Measurements from ENCODE around the gene UBE2O.

DNA sequence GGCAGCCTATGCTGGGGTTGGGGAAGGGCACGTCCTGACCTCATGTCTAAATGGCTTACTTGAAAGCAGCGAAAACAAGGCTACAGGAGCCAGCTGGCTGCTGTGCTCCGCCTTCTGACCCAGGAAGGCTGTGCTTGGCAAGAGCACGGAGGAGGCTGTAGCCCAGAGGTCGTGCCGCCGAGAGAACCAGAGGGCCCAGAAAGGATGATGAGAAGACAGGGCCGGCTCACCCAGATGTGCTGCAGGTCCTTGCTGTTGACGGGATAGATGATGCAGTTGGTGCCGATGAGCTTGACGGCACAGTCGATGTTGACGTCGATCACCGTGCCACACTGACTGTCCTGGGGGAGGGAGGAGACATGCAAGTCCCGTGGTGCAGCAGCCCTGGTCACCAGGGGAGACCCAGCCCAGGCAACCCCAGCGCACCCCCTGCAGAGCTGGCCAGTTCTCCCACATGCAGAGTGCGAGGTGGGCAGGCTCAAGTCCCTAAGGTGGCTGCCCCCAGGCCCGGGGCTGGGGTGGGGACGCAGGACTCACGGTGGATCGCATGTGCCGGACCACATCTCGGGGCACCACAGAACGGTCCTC, 47.9 kb downstream of the UBE2O start:
- TF ChIP-seq EZH2phosphoT487 (IDR thresholded peaks at IDR 0.05; ENCODE audit: borderline replicate concordance, low read depth) (no peak), MAX (IDR thresholded peaks at IDR 0.05; ENCODE audit: low read depth) (no peak), TCF12 (IDR thresholded peaks at IDR 0.05) (no peak)
- TF ChIP-seq, protein P1, sequence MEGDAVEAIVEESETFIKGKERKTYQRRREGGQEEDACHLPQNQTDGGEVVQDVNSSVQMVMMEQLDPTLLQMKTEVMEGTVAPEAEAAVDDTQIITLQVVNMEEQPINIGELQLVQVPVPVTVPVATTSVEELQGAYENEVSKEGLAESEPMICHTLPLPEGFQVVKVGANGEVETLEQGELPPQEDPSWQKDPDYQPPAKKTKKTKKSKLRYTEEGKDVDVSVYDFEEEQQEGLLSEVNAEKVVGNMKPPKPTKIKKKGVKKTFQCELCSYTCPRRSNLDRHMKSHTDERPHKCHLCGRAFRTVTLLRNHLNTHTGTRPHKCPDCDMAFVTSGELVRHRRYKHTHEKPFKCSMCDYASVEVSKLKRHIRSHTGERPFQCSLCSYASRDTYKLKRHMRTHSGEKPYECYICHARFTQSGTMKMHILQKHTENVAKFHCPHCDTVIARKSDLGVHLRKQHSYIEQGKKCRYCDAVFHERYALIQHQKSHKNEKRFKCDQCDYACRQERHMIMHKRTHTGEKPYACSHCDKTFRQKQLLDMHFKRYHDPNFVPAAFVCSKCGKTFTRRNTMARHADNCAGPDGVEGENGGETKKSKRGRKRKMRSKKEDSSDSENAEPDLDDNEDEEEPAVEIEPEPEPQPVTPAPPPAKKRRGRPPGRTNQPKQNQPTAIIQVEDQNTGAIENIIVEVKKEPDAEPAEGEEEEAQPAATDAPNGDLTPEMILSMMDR (IDR thresholded peaks at IDR 0.05) = no peak
- TF ChIP-seq, protein P2, sequence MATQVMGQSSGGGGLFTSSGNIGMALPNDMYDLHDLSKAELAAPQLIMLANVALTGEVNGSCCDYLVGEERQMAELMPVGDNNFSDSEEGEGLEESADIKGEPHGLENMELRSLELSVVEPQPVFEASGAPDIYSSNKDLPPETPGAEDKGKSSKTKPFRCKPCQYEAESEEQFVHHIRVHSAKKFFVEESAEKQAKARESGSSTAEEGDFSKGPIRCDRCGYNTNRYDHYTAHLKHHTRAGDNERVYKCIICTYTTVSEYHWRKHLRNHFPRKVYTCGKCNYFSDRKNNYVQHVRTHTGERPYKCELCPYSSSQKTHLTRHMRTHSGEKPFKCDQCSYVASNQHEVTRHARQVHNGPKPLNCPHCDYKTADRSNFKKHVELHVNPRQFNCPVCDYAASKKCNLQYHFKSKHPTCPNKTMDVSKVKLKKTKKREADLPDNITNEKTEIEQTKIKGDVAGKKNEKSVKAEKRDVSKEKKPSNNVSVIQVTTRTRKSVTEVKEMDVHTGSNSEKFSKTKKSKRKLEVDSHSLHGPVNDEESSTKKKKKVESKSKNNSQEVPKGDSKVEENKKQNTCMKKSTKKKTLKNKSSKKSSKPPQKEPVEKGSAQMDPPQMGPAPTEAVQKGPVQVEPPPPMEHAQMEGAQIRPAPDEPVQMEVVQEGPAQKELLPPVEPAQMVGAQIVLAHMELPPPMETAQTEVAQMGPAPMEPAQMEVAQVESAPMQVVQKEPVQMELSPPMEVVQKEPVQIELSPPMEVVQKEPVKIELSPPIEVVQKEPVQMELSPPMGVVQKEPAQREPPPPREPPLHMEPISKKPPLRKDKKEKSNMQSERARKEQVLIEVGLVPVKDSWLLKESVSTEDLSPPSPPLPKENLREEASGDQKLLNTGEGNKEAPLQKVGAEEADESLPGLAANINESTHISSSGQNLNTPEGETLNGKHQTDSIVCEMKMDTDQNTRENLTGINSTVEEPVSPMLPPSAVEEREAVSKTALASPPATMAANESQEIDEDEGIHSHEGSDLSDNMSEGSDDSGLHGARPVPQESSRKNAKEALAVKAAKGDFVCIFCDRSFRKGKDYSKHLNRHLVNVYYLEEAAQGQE (IDR thresholded peaks at IDR 0.05; ENCODE audit: low read depth, low read length) = no peak

Data from SK-N-SH (cell line).